Muscle layer of colon (tissue), 2 donors: ENCODE results near the gene SLC48A1.
A peak's percentile ranks its signal among the peaks of the same experiment; 100 is the strongest.

Source experiments
- H3K27ac ChIP-seq: one replicate; pipeline ENCODE4 v1.7.0; 2013; ENCODE audit warnings: low read depth, mild to moderate bottlenecking, low read length, moderate library complexity
- H3K27me3 ChIP-seq, 2 donors: one replicate each; pipeline ENCODE4 v1.7.0; 2013; ENCODE audit warnings: low read length in 2 of 2, mild to moderate bottlenecking in 2 of 2; ENCODE audit not compliant: insufficient read depth in 2 of 2, control insufficient read depth in 1 of 2
- H3K36me3 ChIP-seq: one replicate; pipeline ENCODE4 v1.7.0; 2013; ENCODE audit warnings: mild to moderate bottlenecking, low read length; ENCODE audit not compliant: insufficient read depth
- H3K4me1 ChIP-seq: one replicate; pipeline ENCODE4 v1.7.0; 2013; ENCODE audit warnings: mild to moderate bottlenecking, low read length; ENCODE audit not compliant: insufficient read depth
- H3K4me3 ChIP-seq, 2 donors: one replicate each; pipeline ENCODE4 v1.7.0; 2013; ENCODE audit warnings: low read length in 2 of 2, low read depth in 1 of 2, mild to moderate bottlenecking in 1 of 2, moderate library complexity in 1 of 2
- H3K9ac ChIP-seq: one replicate; pipeline ENCODE4 v1.7.0; 2013; ENCODE audit warnings: low read length
- H3K9me3 ChIP-seq: one replicate; pipeline ENCODE4 v1.7.0; 2013; ENCODE audit warnings: mild to moderate bottlenecking, low read length
- donor health status: abdominal sarcoma.
- donor health status: Adenocarcinoma of cecum.

SLC48A1 gene

DNA sequence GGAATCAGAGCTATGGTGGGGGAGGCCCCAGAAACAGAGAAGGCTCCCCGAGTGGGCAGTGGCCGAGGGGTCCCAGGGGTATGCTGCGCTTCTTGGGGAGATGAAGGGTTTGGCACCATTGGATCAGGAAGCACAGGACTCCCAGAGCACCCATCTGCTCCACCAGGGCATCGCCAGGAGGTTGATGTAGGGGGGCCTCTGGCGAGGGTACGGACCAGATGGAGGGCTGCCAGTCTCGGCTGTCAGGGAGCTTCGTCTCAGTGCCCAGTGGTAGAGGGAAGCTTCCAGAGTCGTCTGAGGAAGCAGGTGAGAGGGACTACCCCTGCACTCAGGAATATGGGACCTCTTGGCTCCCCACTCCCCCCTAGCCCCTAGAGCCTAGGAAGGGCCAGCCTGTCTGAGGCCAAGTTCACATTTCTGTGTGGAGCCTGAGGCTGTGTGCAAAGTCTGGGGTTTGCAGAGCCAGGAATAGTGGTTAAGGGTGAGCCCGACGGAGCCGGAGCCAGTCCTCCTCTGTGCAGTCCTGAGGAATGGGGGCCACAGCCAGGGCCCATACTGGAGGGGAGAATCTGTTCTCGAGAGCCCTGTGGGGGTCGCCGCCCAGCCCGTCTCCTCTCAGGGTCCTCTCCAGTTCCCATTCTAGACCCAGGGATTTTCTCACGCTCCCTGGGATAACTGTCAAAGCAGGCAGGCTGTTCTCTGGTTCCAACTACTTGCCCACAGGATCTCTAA is 10.2 kb downstream of the SLC48A1 start:
- H3K4me1 ChIP-seq = peaks cover 15% of the 10 kb centered on the region
- no peaks in the 10 kb centered on the region for H3K27me3 ChIP-seq
- no peak overlapping the region for H3K9ac ChIP-seq
- peak overlapping the region; percentile 7 for H3K27ac ChIP-seq
- peaks cover 66% of the 10 kb centered on the region for H3K36me3 ChIP-seq
- H3K4me3 ChIP-seq = no peak overlapping the region
- H3K9me3 ChIP-seq = no peaks in the 10 kb centered on the region

- Histone ChIP-seq H3K27me3 (no peaks in the 10 kb centered on the region), H3K36me3 (peaks cover 76% of the 10 kb centered on the region), H3K9me3 (no peaks in the 10 kb centered on the region), H3K27ac (no peak overlapping the region), H3K9ac (no peak overlapping the region), H3K4me3 (no peak overlapping the region), H3K4me1 (peaks cover 8% of the 10 kb centered on the region)
Observed at GRCh38 chr12:47783821-47784819, 11.1 kb downstream of the SLC48A1 start.

DNA sequence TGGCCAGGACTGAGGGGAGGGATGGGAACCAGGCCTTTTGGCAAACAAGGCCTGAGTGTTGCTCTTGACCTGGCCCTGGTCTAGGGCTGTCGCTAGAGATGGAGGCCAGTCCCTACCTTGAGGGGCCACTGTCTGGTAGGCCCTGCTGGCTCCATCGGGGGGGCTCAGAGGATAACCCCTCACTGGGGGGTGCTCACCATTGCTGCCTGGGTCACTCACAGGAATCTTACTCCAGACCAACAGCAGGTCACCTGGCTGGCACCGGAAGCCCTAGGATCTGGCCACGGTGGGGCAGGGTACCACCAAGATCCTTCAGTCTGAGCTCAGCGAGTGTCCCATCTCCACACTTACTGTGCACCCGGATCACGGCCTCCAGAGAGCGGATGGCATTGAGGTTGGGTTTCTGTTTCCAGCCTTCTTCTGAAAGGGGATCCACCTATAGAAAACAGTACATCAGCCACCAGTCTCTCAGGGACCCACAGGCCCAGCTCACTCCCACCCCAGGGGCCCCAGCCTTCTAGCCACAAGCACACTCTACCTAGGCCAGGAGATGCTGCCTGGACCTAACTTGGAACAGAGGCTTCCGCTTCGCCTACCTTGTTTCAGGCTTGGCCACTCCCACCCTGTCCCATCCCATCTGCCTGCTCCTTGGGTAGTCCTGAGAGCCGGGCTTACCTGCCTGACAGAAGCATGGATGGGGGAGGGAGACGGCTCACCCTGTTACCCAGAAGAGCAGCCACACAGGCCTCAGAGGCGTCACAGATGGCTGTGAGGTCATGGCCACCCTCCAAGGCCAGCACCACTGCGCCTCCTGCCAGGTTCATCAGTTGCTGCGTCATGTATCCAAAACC is 12.2 kb downstream of the SLC48A1 start:
- no peaks in the 10 kb centered on the region for H3K27me3 ChIP-seq
- no peak overlapping the region for H3K27ac ChIP-seq
- no peak overlapping the region for H3K4me3 ChIP-seq
- no peaks in the 10 kb centered on the region for H3K4me1 ChIP-seq
- peaks cover 87% of the 10 kb centered on the region for H3K36me3 ChIP-seq
- H3K9me3 ChIP-seq = no peaks in the 10 kb centered on the region
- H3K9ac ChIP-seq = no peak overlapping the region

GRCh38 chr12:47785887-47786661 is 13.0 kb downstream of the SLC48A1 start:
- no peaks in the 10 kb centered on the region for H3K4me1 ChIP-seq
- no peak overlapping the region for H3K4me3 ChIP-seq
- H3K36me3 ChIP-seq = peaks cover 95% of the 10 kb centered on the region
- H3K9ac ChIP-seq = no peak overlapping the region
- no peak overlapping the region for H3K27ac ChIP-seq
- H3K9me3 ChIP-seq = no peaks in the 10 kb centered on the region
- H3K27me3 ChIP-seq = no peaks in the 10 kb centered on the region

DNA sequence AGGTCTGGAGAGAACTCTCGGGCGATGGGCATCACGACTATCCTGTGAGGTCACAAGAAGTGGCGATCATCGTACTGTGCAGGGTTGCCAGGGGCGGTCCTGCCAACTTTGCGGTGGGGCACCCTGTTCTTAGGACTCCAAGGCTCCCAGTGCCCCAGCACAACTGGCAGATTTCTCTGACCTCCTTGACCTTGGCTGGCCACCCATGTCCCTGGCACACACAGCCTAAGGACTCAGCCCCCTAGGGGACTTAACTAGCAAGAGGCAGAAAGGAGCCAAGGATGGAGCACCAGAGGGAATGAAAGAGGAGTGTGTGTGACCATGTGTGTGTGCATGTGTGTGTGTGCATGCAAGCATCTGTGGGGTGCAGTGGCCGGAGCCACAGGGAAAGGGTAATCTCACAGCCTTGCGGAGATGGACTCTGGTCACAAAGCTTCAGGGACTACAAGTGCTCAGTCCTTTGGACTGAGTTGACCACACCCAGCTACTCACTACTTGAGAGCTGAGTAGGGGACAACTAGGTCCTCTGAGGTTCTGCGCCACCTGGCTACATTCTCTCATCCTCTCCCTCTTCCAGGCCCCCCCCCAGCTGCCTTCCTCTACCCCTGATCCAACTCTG is 13.7 kb downstream of the SLC48A1 start:
- Histone ChIP-seq H3K4me1 (no peaks in the 10 kb centered on the region), H3K27ac (no peak overlapping the region), H3K27me3 (no peaks in the 10 kb centered on the region), H3K4me3 (no peak overlapping the region), H3K36me3 (peaks cover 93% of the 10 kb centered on the region), H3K9me3 (no peaks in the 10 kb centered on the region), H3K9ac (no peak overlapping the region)

DNA sequence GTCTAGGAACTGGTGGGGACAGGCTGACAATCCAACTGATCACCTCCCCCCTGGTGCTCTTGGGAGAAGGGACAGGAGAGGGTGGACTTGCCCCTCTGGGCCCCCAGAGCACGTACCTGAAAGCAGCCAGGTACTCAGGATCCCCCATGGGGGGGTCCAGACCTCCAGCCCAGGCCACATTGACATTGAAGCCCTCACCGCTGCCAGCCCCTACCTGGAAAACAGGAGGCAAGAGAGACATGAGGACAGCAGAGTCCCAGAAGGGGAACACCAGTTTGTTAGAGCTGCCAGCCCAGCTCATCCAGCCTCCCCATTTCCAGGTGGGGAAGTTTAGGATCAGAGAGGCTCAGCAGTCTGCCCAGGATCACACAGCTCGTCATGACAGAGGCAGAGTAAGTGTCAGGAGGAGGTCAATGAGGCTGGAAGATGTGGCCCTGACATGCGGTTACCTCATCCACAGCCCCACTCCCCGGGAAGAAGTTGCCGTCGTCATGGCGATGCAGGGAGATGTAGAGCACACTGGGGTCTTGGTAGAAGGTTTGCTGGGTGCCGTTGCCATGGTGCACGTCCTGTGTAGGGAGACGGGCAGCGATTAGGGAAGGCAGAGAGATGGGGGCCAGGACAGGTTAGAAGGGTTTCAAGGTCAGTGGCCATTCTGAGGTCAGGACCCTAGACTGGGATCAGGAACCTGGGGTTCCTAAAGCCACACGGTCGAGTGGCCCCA is 14.7 kb downstream of the SLC48A1 start:
- Histone ChIP-seq H3K27ac (no peak overlapping the region), H3K4me1 (no peaks in the 10 kb centered on the region), H3K4me3 (no peak overlapping the region), H3K36me3 (peaks cover 96% of the 10 kb centered on the region), H3K9me3 (no peaks in the 10 kb centered on the region), H3K9ac (no peak overlapping the region), H3K27me3 (no peaks in the 10 kb centered on the region)

DNA sequence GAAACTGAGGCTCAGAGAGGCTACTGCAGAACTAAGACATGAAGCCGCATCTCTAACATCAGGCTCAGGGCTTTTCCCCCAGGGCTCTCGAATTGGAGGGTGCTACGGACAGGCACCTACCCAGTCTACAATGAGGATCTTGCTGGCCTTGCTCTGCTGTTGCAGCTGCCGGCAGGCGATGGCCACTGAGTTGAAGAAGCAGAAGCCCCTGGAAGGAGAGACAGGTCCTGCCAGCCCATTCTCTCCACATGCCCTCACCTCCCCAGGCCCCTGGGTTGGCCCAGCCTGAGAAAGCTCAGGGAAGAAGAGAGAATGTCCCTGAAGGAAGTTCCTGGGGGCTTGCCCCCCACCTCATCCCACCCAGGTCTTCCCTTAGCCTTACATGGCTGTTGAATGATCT is 16.1 kb downstream of the SLC48A1 start:
- H3K4me3 ChIP-seq = no peak overlapping the region
- H3K9me3 ChIP-seq = no peaks in the 10 kb centered on the region
- no peaks in the 10 kb centered on the region for H3K4me1 ChIP-seq
- no peak overlapping the region for H3K9ac ChIP-seq
- peaks cover 94% of the 10 kb centered on the region for H3K36me3 ChIP-seq
- no peaks in the 10 kb centered on the region for H3K27me3 ChIP-seq
- no peak overlapping the region for H3K27ac ChIP-seq

- Histone ChIP-seq H3K27ac (no peak overlapping the region), H3K36me3 (peaks cover 94% of the 10 kb centered on the region), H3K4me1 (no peaks in the 10 kb centered on the region), H3K27me3 (no peaks in the 10 kb centered on the region), H3K9me3 (no peaks in the 10 kb centered on the region), H3K9ac (no peak overlapping the region), H3K4me3 (no peak overlapping the region)
Observed at GRCh38 chr12:47789712-47790489, 16.9 kb downstream of the SLC48A1 start.

DNA sequence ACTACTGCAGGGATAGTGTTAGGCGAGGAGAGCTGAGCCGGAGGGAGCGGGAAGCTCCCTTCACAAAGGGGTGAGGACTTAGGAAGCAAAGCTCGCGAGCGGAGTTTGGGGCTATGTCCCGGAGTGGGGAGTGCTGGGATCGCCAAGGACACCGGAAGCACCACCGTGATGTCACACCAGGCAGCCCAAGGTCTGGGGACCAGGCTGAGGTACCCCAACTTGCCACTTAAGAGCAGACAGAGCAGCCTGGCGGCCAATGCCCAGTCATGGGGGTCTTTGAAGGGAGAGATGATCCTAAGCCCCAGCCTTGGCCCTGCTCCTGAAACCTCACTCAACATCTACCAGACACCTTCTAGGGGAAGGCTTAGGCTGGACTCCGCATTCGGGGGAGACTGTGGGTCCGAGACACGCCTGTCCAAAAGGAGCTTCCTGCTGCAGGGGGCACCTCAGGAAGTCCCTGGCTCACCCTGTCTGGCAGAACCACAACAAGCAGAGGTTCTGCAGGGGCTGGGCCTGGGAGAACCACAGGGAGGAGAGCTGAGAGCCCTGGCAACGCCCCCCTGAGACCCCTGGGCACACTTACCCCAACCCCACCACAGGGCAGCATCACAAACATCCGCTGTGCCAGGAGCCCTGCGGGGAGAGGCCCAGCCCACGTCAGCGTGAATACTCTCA is 17.8 kb downstream of the SLC48A1 start:
- peaks cover 94% of the 10 kb centered on the region for H3K36me3 ChIP-seq
- no peaks in the 10 kb centered on the region for H3K9me3 ChIP-seq
- no peak overlapping the region for H3K4me3 ChIP-seq
- no peaks in the 10 kb centered on the region for H3K27me3 ChIP-seq
- H3K27ac ChIP-seq = no peak overlapping the region
- H3K4me1 ChIP-seq = no peaks in the 10 kb centered on the region
- no peak overlapping the region for H3K9ac ChIP-seq
